Measurements from ENCODE around the gene ABCC5. TPM values are rescaled to one million over a fixed set of nuclear protein-coding genes. Genes with fewer than 3 reads are reported as not detected.

ABCC5 gene
- total and polyA plus RNA-seq, 2 of the 8 experiments (the other 6 are each of a cell fraction or from before 2014, with no cell fraction given): 25.3 to 40.8 TPM

- no peak overlapping the region for H3K23ac ChIP-seq (ENCODE audit: insufficient read length)
- TF ChIP-seq PHF8 (conservative IDR thresholded peaks at IDR 0.05; ENCODE audit: low read depth, low read length) (no peak), SIRT6 (IDR thresholded peaks at IDR 0.05; ENCODE audit: low read length) (no peak), CHD1 (IDR thresholded peaks at IDR 0.05; ENCODE audit: low read depth, low read length) (no peak), TAF7 (optimal IDR thresholded peaks at IDR 0.05; ENCODE audit: borderline replicate concordance, low read depth, low read length) (no peak), HDAC2 (IDR thresholded peaks at IDR 0.05; ENCODE audit: borderline replicate concordance in 1 of 2, low read depth in 2 of 2, low read length in 2 of 2) (no peak), MAFK (IDR thresholded peaks at IDR 0.05; ENCODE audit: low read depth, low read length) (no peak)
- H2AK5ac ChIP-seq (ENCODE audit: low read depth, low read length): no peak overlapping the region
- DNase-seq (ENCODE audit: low read depth in 1 of 2, low spot score in 2 of 2) (no peak), FAIRE-seq (no peak)
- no peak overlapping the region for H3K14ac ChIP-seq (ENCODE audit: insufficient read length)
- ChIA-PET CTCF (ENCODE audit: partially characterized antibody) (interaction anchor here (1.3 to 3.1 kb wide), 2 partner anchors 14 to 115 kb away, joined by 4 to 14 read pairs; no protein-coding TSS in a partner anchor), POLR2A (ENCODE audit: partially characterized antibody) (interaction anchor here (1.4 kb wide), 1 partner anchor 12 kb away, joined by 4 read pairs; no protein-coding TSS in a partner anchor)
- H2BK12ac ChIP-seq (ENCODE audit: low read depth, low read length): no peak overlapping the region
- no peaks in the 10 kb centered on the region for H3K9me3 ChIP-seq (ENCODE audit: insufficient read depth in 2 of 2, low read depth in 1 of 2, low read length in 1 of 2)
- H4K8ac ChIP-seq (ENCODE audit: extremely low read depth, insufficient read depth, low read length): no peak overlapping the region
- no peak overlapping the region for H3K56ac ChIP-seq (replicated peaks; ENCODE audit: insufficient read length, low read depth, low read length)
- 50% methylated on average over 4 of the region's 4 CpGs; no CpG with 5 or more reads in 1 of the 2 experiments for WGBS, 2 experiments (ENCODE audit: extremely low coverage in 1 of 2, insufficient coverage in 1 of 2, insufficient read length in 1 of 2, insufficient replicate concordance in 2 of 2, low coverage in 1 of 2, low lambda C conversion rate in 2 of 2, missing lambda C conversion rate in 1 of 2)
- H2AFZ ChIP-seq (ENCODE audit: low read length): no peak overlapping the region
- peaks cover 0 to 13% of the 10 kb centered on the region in 2 experiments; a peak in 1 of 4 replicates for H3K79me2 ChIP-seq (ENCODE audit: control insufficient read depth in 1 of 2, insufficient read depth in 2 of 2, low read length in 2 of 2)
- no peak overlapping the region for H4K5ac ChIP-seq (ENCODE audit: insufficient read length, low read depth, low read length)
- no peak overlapping the region for H2BK120ac ChIP-seq (replicated peaks; ENCODE audit: low read depth, low read length)
- H3K79me1 ChIP-seq (ENCODE audit: low read depth, low read length): no peaks in the 10 kb centered on the region; the same call in 1 of the 2 replicates
- no peak overlapping the region for H3K27ac ChIP-seq (ENCODE audit: low read depth, low read length)
- no peaks in the 10 kb centered on the region for H3K23me2 ChIP-seq (ENCODE audit: low read depth, low read length)
- H4K20me1 ChIP-seq (replicated peaks in 1 of 2; ENCODE audit: control insufficient read depth in 1 of 2, insufficient read depth in 2 of 2, low read length in 2 of 2): peaks cover 2 to 3% of the 10 kb centered on the region in 2 experiments
- no peaks in the 10 kb centered on the region for H3K27me3 ChIP-seq (replicated peaks in 1 of 4; ENCODE audit: control insufficient read depth in 3 of 4, extremely low read depth in 1 of 4, insufficient read depth in 3 of 4, low read length in 3 of 4)
- no peak overlapping the region for H2BK5ac ChIP-seq (ENCODE audit: low read depth, low read length)
- H3K18ac ChIP-seq (ENCODE audit: extremely low read depth, low read length): no peak overlapping the region
- H3K9ac ChIP-seq (replicated peaks in 1 of 4; ENCODE audit: extremely low read depth in 1 of 4, low read depth in 3 of 4, low read length in 3 of 4): no peak overlapping the region
- no peak overlapping the region for H2BK20ac ChIP-seq (ENCODE audit: low read length)
- no peak overlapping the region for H3K4ac ChIP-seq (replicated peaks; ENCODE audit: insufficient read length, low read depth, low read length)
- H4K91ac ChIP-seq (replicated peaks; ENCODE audit: insufficient read length, low read length): no peak overlapping the region
- H3K4me1 ChIP-seq (replicated peaks in 1 of 4; ENCODE audit: control insufficient read depth in 3 of 4, insufficient read depth in 4 of 4, low read length in 3 of 4): peaks cover 0 to 7% (median 3%) of the 10 kb centered on the region in 4 experiments; a peak in 3 of 7 replicates
- no peak overlapping the region for H3K4me2 ChIP-seq (ENCODE audit: insufficient read depth in 1 of 2, low read depth in 2 of 2, low read length in 2 of 2)
- H3K36me3 ChIP-seq (ENCODE audit: control insufficient read depth in 2 of 4, insufficient read depth in 4 of 4, low read length in 3 of 4): peaks cover 0 to 23% (median 7%) of the 10 kb centered on the region in 4 experiments; a peak in 5 of 8 replicates
- H3K4me3 ChIP-seq (ENCODE audit: extremely low read depth in 1 of 4, insufficient read depth in 2 of 4, low read depth in 3 of 4, low read length in 4 of 4): no peak overlapping the region
- no peak overlapping the region for H2BK15ac ChIP-seq (ENCODE audit: low read length)
These were observed 6.3 kb downstream of the ABCC5 start for GRCh38 chr3:184011230-184011876.

Measured in H1 (cell line).